ENCODE measurements around the gene NUP210L.
A peak's percentile ranks its signal among the peaks of the same experiment; 100 is the strongest.

The NUP210L gene

GRCh38 chr1:153968000-153968363 is 186.9 kb downstream of the NUP210L start:
- DNase-seq (ENCODE audit: low read depth in 2 of 3, low spot score in 1 of 3): no peak

- DNase-seq (ENCODE audit: low read depth in 2 of 3, low spot score in 1 of 3): peak; percentile 54 to 75 (median 68)
These were observed 187.5 kb downstream of the NUP210L start, which contains the start of gene CREB3L4 for GRCh38 chr1:153967107-153967999. CREB3L4 (plus strand) TSS chr1:153967902; CDS start chr1:153968526, 624 bp downstream.

DNA sequence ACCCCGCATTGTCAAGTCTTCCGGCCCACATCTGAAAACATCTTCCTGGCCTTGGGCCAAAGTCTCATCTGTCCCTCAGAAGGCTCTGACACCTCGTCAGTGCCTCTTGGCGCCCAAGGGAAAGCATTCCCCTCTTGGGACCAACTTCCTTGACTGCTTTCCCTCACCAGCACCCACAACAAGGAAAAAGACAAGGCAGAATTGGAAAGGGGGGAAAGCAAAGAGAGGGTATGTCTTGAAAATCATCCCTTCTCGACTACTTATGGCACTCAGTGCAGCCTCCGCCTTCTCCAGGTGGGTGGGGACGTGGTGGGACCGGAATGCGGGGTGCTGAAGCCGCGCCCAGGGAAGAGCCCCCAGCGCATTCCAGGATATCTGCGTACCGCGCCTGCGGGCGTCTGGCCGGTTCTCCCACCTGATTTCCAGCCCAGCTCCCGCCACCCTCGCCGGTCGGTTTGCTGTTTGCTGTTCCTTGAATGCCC is 191.0 kb downstream of the NUP210L start:
- no peak for DNase-seq (ENCODE audit: low read depth in 2 of 3, low spot score in 1 of 3)

GRCh38 chr1:153963030-153963849 is 191.6 kb downstream of the NUP210L start, which contains the start of gene SLC39A1:
SLC39A1 (minus strand) TSS chr1:153963537; CDS start chr1:153962715, 822 bp downstream.
- peak; percentile 89 to 97 (median 96) for DNase-seq (ENCODE audit: low read depth in 2 of 3, low spot score in 1 of 3)

- DNase-seq (ENCODE audit: low read depth in 2 of 3, low spot score in 1 of 3): no peak
These were observed 192.5 kb downstream of the NUP210L start for GRCh38 chr1:153962088-153963029.

GRCh38 chr1:153961421-153961820 is 193.5 kb downstream of the NUP210L start:
- no peak for DNase-seq (ENCODE audit: low read depth in 2 of 3, low spot score in 1 of 3)

DNA sequence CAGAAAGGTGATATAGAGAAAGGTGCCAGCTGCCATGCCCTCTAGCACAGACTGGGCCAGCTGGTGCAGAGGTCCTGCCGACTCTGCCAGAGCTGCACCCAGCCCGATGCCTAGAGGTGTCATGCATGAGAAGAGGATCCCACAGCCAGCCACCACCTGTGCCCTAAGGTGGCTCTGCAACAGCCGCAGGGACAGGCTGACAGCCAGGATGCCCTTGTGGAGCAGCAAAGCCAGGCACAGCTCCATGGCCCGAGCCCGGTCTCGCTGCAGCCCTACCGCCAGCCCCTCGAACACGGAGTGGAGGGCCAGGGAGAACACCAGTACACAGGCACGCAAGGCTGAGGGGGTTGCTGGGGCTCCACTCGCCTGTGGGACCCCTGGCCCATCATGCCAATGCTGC is 194.7 kb downstream of the NUP210L start:
- DNase-seq (ENCODE audit: low read depth in 2 of 3, low spot score in 1 of 3): no peak

GRCh38 chr1:153959454-153959853 is 195.4 kb downstream of the NUP210L start:
- DNase-seq (ENCODE audit: low read depth in 2 of 3, low spot score in 1 of 3): no peak

DNA sequence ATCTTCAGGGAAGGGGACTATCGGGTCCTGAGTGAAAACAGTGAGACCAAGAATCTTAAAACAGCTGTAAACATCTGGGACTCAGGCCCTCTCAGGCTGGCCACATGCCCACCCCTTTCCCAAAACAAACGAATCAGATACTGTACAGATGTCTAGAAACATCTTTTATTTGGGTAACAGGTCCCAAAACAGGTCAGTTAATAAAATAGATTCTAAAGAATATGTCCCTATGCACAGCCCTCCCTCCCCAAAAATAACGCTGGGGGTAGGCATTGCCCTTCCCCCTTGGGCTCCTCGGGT is 196.0 kb downstream of the NUP210L start:
- no peak for DNase-seq (ENCODE audit: low read depth in 2 of 3, low spot score in 1 of 3)

DNA sequence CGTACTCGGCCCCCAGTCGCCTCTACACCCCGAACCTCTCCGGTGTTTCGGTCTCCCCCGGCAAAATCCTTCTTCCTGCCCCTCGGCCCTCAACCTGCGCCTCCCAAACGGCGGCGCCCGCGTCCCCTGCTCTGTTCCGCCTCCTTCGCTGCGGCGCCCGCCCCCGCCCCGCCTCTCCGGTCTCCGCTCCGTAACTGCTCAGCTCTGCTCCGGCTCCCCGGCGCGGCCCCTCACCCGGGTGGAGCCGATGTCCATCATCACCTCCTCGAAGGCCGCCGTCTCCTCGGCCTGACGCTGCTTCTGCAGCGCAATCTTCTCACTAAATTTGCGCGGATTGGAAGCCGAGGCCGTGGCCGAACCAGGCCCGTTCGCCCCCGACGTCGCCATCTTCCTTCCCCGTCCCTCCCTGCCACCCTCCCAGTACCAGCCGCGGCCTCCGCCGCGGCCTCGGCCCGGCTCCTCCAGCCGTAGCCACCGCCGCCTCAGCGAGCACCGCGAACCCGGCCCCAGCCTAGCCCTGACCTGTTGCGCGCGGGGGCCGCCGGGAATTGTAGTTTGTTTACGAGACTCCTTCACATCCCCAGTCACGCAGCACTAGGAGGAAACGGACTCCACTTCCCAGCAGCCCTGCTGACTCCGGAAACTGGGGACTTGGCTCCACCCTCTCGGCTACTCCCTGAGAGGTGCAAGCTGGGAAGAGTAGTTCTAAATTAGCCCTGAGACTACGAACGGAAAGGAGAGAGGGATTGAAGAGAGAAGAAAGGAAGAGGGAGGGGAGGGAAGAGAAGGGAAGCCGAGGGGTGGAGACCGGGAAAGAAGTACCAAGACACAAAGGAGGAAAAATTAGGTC is 196.5 kb downstream of the NUP210L start, which contains the start of gene CRTC2:
TSS of gene CRTC2 (minus strand) at position 502 of the 850 bp plus-strand sequence. CDS start at position 387, 115 bp downstream.
- peak; percentile 95 to 97 (median 96) for DNase-seq (ENCODE audit: low read depth in 2 of 3, low spot score in 1 of 3)

DNA sequence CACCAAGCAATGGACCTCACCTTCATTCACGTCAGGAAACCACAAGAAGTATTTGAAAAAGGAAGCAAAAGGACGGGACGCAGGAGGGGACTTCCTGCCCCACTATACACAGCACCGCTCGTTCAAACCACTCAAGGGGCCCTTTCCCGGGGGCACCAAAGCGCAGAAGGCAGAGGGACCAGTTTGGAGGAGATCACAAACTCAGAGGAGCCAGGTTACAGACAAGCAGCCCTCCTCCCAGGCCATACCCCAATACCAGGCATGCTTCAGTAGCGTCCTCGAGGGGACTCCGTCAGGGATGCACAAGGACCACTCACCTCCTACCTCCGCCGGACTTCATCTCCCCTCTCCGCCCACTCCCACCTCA is 197.1 kb downstream of the NUP210L start:
- peak in 1 of 3 donors; percentile 22 for DNase-seq (ENCODE audit: low read depth in 2 of 3, low spot score in 1 of 3)

- no peak for DNase-seq (ENCODE audit: low read depth in 2 of 3, low spot score in 1 of 3)
These were observed 197.7 kb downstream of the NUP210L start for GRCh38 chr1:153956997-153957715.

GRCh38 chr1:153954826-153955225 is 200.0 kb downstream of the NUP210L start:
- DNase-seq (ENCODE audit: low read depth in 2 of 3, low spot score in 1 of 3): no peak

GRCh38 chr1:153953859-153954365 is 201.0 kb downstream of the NUP210L start:
- DNase-seq (ENCODE audit: low read depth in 2 of 3, low spot score in 1 of 3): no peak

GRCh38 chr1:153951801-153952200 is 203.1 kb downstream of the NUP210L start:
- no peak for DNase-seq (ENCODE audit: low read depth in 2 of 3, low spot score in 1 of 3)

DNA sequence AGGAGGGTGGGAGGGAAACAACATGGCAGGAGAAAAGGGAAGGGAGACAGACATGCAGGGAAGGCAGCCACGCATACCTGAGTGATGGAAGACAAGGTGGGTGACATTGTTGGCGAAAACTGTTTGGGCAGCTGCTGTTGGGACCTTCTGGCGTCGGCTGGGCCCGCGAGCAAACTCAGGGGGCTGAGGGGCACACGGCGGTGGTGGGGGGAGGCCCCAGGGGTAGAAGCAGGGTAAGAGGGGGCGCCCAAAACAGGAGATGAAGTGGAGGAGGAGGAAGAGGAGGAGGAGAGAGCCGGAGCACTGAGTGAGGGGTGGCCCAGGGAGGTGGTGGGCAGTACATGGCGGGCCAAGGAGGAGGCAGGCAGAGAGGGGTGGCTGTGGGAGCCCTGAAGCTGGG is 203.7 kb downstream of the NUP210L start:
- no peak for DNase-seq (ENCODE audit: low read depth in 2 of 3, low spot score in 1 of 3)

DNA sequence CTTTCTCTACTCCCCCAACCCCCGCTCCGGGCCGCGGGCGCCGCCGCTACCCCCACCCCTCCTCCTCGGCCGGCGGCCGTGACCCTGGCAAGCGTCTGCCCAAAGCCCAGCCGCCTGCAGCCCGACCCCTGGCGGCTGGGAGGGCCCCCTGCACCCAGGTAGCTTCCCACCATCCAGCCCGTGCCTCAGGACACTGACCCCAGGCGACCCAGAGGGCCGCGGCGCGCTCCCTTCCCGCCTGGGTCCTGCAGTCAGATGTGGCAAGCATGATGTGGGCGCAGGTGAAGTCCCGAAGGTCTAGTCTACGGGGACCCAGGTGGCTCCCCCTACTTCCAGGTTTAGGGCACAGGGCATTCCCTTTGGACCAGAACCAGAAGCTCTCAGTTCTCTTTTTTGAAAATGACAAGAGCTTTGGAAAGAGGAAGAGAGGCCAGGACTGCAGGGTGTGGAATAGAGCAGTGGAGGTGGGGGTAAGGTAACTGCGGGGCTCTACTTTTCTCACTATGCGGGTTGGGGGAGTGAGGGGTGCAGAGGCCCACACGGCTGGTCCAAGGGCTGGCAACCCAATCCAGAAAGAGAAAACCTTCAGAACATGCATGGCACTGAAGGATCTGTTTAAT is 208.1 kb downstream of the NUP210L start, which contains the start of gene DENND4B:
TSS of gene DENND4B (minus strand) at position 97 of the 620 bp plus-strand sequence. CDS start 2,344 bp downstream, outside the sequence.
- DNase-seq (ENCODE audit: low read depth in 2 of 3, low spot score in 1 of 3): peak; percentile 57 to 76 (median 57)
